ENCODE measurements around the gene XCL1. TPM values are rescaled to one million over a fixed set of nuclear protein-coding genes. Genes with fewer than 3 reads are reported as not detected.

Gene XCL1
- total and polyA plus RNA-seq, 2 experiments from 2014 or later = 0.24 TPM; not detected in 1

DNA sequence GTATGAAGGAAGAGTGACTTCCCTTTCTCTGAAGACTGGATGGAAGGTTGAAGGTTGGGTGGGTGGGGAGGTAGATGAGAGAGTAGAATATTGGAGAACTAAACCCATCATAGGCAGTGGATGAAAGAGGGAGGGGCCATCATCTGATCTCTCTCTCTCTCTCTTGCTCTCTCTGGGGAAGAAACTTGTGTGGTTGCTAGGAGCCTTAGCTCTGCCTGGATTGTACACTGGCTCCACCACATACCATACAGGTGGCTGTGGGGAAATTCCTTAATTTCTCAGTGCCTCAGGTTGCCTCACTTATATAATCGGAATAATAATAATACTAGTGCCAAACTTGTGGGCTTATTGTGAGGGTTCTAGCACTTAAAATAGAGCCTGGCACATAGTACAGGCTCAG, 9.5 kb downstream of the XCL1 start (continued):
- TF ChIP-seq ZNF462 (CRISPR knock-in tag; IDR thresholded peaks at IDR 0.05) (no peak), JUNB (IDR thresholded peaks at IDR 0.05; ENCODE audit: unreplicated experiment) (no peak)

- Histone ChIP-seq H3K36me3 (ENCODE audit: insufficient read depth) (no peaks in the 10 kb centered on the region), H4K20me1 (replicated peaks; ENCODE audit: insufficient read depth) (no peaks in the 10 kb centered on the region), H3K27ac (ENCODE audit: low read depth) (no peak overlapping the region), H3K4me3 (no peak overlapping the region), H3F3A (replicated peaks; ENCODE audit: low read depth) (no peaks in the 10 kb centered on the region), H3K4me1 (ENCODE audit: insufficient read depth) (no peaks in the 10 kb centered on the region), H3K79me2 (replicated peaks; ENCODE audit: insufficient read depth) (no peaks in the 10 kb centered on the region), H2AFZ (no peak overlapping the region), H3K9me2 (ENCODE audit: insufficient read depth) (peaks cover 5% of the 10 kb centered on the region; the same call in 1 of the 2 replicates), H3K4me2 (no peak overlapping the region), H3K27me3 (ENCODE audit: insufficient read depth) (no peaks in the 10 kb centered on the region)
- no peak for ATAC-seq
- no peaks in the 10 kb centered on the region for H3K27me3 Mint-ChIP-seq (ENCODE audit: insufficient read depth, low read depth, poor library complexity)
- H3K36me3 Mint-ChIP-seq (ENCODE audit: low read depth) = no peaks in the 10 kb centered on the region
- no peaks in the 10 kb centered on the region for H3K4me1 Mint-ChIP-seq
- no peak for DNase-seq (ENCODE audit: low spot score)
- no peaks in the 10 kb centered on the region; the same call in 1 of the 3 replicates for H3K9me3 Mint-ChIP-seq
- H3K27ac Mint-ChIP-seq = no peak overlapping the region
- no peak overlapping the region for H3K4me3 Mint-ChIP-seq
- TF ChIP-seq ZNF114 (CRISPR knock-in tag; IDR thresholded peaks at IDR 0.05) (no peak), STAT1 (IDR thresholded peaks at IDR 0.05; ENCODE audit: unreplicated experiment) (no peak), CREB1 (CRISPR knock-in tag; IDR thresholded peaks at IDR 0.05; ENCODE audit: low read depth) (no peak), ZNF462 (CRISPR knock-in tag; IDR thresholded peaks at IDR 0.05) (no peak), EZH2 (IDR thresholded peaks at IDR 0.05; ENCODE audit: low read depth, unreplicated experiment) (no peak)
Observed at GRCh38 chr1:168589167-168589566, 12.8 kb downstream of the XCL1 start.

Measured in GM23338 (cell line).